ENCODE data around the gene FSD1L.

DNA sequence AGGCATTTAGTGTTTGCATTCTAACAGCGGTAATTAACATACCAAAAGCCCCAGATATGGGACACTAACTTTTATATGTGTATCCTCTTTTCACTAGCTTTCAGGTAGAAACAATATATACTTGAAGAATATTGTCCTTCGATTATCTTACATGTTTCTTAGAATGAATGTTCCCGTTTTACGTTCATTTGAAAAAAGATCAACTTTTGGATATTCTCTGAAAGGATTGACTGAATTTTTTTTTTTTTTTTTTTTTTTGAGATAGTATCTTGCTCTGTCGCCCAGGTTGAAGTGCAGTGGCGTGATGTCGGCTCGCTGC lies 32.2 kb upstream of the FSD1L start:
- no peak for TF ChIP-seq CTCF (IDR thresholded peaks at IDR 0.05)
- TF ChIP-seq POLR2A (IDR thresholded peaks at IDR 0.05), result no peak

Data from Peyer's patch (tissue), 4 donors.